Osteocyte (in vitro differentiated cells): ENCODE measurements around the gene SUPT5H. TPM values are rescaled to one million over a fixed set of nuclear protein-coding genes. Genes with fewer than 3 reads are reported as not detected.

ENCODE experiments used
- DNase-seq: peaks from one replicate; pipeline ENCODE4 v3.0.0; 2021; ENCODE audit warnings: mixed read lengths; ENCODE audit not compliant: unreplicated experiment; ENCODE audit errors: extremely low spot score
- H3K27ac Mint-ChIP-seq: one replicate; pipeline ENCODE4 v1.8.0; 2021; ENCODE audit warnings: mild to moderate bottlenecking, mixed read lengths; ENCODE audit not compliant: unreplicated experiment
- H3K27me3 Mint-ChIP-seq: one replicate; pipeline ENCODE4 v1.8.0; 2021; ENCODE audit warnings: mixed read lengths; ENCODE audit not compliant: unreplicated experiment
- H3K36me3 Mint-ChIP-seq: one replicate; pipeline ENCODE4 v1.8.0; 2021; ENCODE audit warnings: mixed read lengths; ENCODE audit not compliant: unreplicated experiment
- H3K4me1 Mint-ChIP-seq: one replicate; pipeline ENCODE4 v1.8.0; 2021; ENCODE audit warnings: mixed read lengths; ENCODE audit not compliant: unreplicated experiment
- H3K4me3 Mint-ChIP-seq: one replicate; pipeline ENCODE4 v1.8.0; 2021; ENCODE audit warnings: mild to moderate bottlenecking, moderate library complexity, mixed read lengths; ENCODE audit not compliant: unreplicated experiment
- H3K9me3 Mint-ChIP-seq: one replicate; pipeline ENCODE4 v1.8.0; 2021; ENCODE audit warnings: mixed read lengths; ENCODE audit not compliant: unreplicated experiment
- total RNA-seq: library from RNA; stranded (reverse); gene quantifications from 2 replicates; pipeline ENCODE4 v1.2.1, GENCODE V29; 2021
- TF ChIP-seq, protein P1 (sequence below): fragments of 200-600 bp; sonication (generic); IDR thresholded peaks from 2 replicates; pipeline ENCODE4 v1.5.0; 2021; ENCODE audit warnings: antibody characterized with exemption, mild to moderate bottlenecking, moderate library complexity

Gene SUPT5H
- total RNA-seq, 1 donor from 2014 or later: 130 TPM

- H3K27me3 Mint-ChIP-seq: peaks cover 35% of the 10 kb centered on the region
- H3K27ac Mint-ChIP-seq: no peak overlapping the region
- no peak for DNase-seq
- peak overlapping the region; percentile 34 for H3K4me3 Mint-ChIP-seq
- TF ChIP-seq, protein P1, sequence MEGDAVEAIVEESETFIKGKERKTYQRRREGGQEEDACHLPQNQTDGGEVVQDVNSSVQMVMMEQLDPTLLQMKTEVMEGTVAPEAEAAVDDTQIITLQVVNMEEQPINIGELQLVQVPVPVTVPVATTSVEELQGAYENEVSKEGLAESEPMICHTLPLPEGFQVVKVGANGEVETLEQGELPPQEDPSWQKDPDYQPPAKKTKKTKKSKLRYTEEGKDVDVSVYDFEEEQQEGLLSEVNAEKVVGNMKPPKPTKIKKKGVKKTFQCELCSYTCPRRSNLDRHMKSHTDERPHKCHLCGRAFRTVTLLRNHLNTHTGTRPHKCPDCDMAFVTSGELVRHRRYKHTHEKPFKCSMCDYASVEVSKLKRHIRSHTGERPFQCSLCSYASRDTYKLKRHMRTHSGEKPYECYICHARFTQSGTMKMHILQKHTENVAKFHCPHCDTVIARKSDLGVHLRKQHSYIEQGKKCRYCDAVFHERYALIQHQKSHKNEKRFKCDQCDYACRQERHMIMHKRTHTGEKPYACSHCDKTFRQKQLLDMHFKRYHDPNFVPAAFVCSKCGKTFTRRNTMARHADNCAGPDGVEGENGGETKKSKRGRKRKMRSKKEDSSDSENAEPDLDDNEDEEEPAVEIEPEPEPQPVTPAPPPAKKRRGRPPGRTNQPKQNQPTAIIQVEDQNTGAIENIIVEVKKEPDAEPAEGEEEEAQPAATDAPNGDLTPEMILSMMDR: no peak
- no peaks in the 10 kb centered on the region for H3K36me3 Mint-ChIP-seq
- H3K4me1 Mint-ChIP-seq: peaks cover 15% of the 10 kb centered on the region
- H3K9me3 Mint-ChIP-seq: no peaks in the 10 kb centered on the region
Measured at GRCh38 chr19:39506598-39506943, 61.2 kb downstream of the SUPT5H start.

DNA sequence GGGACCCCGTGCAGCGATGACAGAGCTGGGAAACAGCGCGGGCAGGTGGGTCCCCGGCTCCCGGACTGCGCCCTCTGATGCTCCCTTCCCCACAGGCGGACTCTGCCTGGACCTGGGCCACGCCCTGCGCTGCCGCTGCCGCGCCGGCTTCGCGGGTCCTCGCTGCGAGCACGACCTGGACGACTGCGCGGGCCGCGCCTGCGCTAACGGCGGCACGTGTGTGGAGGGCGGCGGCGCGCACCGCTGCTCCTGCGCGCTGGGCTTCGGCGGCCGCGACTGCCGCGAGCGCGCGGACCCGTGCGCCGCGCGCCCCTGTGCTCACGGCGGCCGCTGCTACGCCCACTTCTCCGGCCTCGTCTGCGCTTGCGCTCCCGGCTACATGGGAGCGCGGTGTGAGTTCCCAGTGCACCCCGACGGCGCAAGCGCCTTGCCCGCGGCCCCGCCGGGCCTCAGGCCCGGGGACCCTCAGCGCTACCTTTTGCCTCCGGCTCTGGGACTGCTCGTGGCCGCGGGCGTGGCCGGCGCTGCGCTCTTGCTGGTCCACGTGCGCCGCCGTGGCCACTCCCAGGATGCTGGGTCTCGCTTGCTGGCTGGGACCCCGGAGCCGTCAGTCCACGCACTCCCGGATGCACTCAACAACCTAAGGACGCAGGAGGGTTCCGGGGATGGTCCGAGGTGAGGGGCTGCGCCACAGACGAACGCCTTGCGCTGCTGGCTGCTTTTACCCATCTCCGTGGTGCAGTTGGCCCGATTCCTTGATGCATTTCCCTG is 61.7 kb downstream of the SUPT5H start:
- Mint-ChIP-seq H3K27ac (no peak overlapping the region), H3K4me3 (peak overlapping the region; percentile 75), H3K4me1 (peaks cover 15% of the 10 kb centered on the region), H3K9me3 (no peaks in the 10 kb centered on the region), H3K27me3 (peaks cover 35% of the 10 kb centered on the region), H3K36me3 (no peaks in the 10 kb centered on the region)
- TF ChIP-seq, protein P1: no peak
- no peak for DNase-seq

DNA sequence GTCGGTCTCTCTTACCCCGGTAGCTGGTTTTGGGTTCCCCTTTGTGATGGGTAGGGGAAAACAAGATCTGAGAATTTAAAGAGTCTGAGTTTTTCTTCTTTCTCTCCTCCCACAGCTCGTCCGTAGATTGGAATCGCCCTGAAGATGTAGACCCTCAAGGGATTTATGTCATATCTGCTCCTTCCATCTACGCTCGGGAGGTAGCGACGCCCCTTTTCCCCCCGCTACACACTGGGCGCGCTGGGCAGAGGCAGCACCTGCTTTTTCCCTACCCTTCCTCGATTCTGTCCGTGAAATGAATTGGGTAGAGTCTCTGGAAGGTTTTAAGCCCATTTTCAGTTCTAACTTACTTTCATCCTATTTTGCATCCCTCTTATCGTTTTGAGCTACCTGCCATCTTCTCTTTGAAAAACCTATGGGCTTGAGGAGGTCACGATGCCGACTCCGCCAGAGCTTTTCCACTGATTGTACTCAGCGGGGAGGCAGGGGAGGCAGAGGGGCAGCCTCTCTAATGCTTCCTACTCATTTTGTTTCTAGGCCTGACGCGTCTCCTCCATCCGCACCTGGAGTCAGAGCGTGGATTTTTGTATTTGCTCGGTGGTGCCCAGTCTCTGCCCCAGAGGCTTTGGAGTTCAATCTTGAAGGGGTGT is 62.5 kb downstream of the SUPT5H start:
- no peak for DNase-seq
- TF ChIP-seq, protein P1: no peak
- Mint-ChIP-seq H3K4me3 (peak overlapping the region; percentile 75), H3K4me1 (peaks cover 15% of the 10 kb centered on the region), H3K36me3 (no peaks in the 10 kb centered on the region), H3K27ac (no peak overlapping the region), H3K9me3 (no peaks in the 10 kb centered on the region), H3K27me3 (peaks cover 37% of the 10 kb centered on the region)

GRCh38 chr19:39508629-39509028 is 63.2 kb downstream of the SUPT5H start:
- TF ChIP-seq, protein P1: no peak
- H3K27me3 Mint-ChIP-seq: peaks cover 37% of the 10 kb centered on the region

GRCh38 chr19:39509233-39509632 is 63.9 kb downstream of the SUPT5H start:
- Mint-ChIP-seq H3K9me3 (no peaks in the 10 kb centered on the region), H3K27ac (no peak overlapping the region), H3K4me3 (no peak overlapping the region), H3K4me1 (peaks cover 9% of the 10 kb centered on the region), H3K36me3 (no peaks in the 10 kb centered on the region), H3K27me3 (peaks cover 38% of the 10 kb centered on the region)
- DNase-seq: no peak
- TF ChIP-seq, protein P1: no peak

More at GRCh38 chr19:39508629-39509028, 63.2 kb downstream of the SUPT5H start:
- no peak overlapping the region for H3K4me3 Mint-ChIP-seq
- H3K9me3 Mint-ChIP-seq: no peaks in the 10 kb centered on the region
- DNase-seq: no peak
- peaks cover 9% of the 10 kb centered on the region for H3K4me1 Mint-ChIP-seq
- H3K36me3 Mint-ChIP-seq: no peaks in the 10 kb centered on the region
- H3K27ac Mint-ChIP-seq: no peak overlapping the region
